HEK293 (cell line): Measurements from ENCODE around the gene VSIR.
A peak's percentile ranks its signal among the peaks of the same experiment; 100 is the strongest.

Experiments used
- CTCF ChIA-PET: fragments of 350-600 bp; formaldehyde crosslinking; extraction: SDS; loops from one replicate; lab custom pipeline; 2021; ENCODE audit warnings: antibody characterized with exemption; lab: Yijun Ruan, JAX
- POLR2A ChIA-PET: fragments of 300-600 bp; formaldehyde crosslinking; extraction: SDS; loops from one replicate; lab custom pipeline; 2020; ENCODE audit warnings: antibody characterized with exemption, inconsistent platforms; lab: Yijun Ruan, JAX
- H3K27ac ChIP-seq: fragments of 200-500 bp; sonication (Bioruptor generic); 2 replicates; pipeline ENCODE4 v1.5.1; 2014; ENCODE audit warnings: low read depth, low read length, control low read depth, inconsistent platforms; ENCODE audit errors: extremely low read depth
- H3K36me3 ChIP-seq, 2 experiments: fragments of 200-500 bp in 1 of 2; sonication (Bioruptor generic) in 1 of 2; 1 replicate in 1 of 2; 2 replicates in 1 of 2; pipeline ENCODE4 v1.5.1; 2014 to 2017; ENCODE audit warnings: inconsistent platforms in 2 of 2, low read length in 2 of 2; ENCODE audit not compliant: control insufficient read depth in 2 of 2, insufficient read depth in 1 of 2
- H3K4me1 ChIP-seq: fragments of 200-500 bp; sonication (Bioruptor generic); 2 replicates; pipeline ENCODE4 v1.5.1; 2014; ENCODE audit warnings: mild to moderate bottlenecking, low read length, inconsistent platforms; ENCODE audit not compliant: control insufficient read depth, insufficient read depth
- H3K4me3 ChIP-seq: 2 replicates; pipeline ENCODE4 v1.5.1; 2011; ENCODE audit warnings: low read depth, mild to moderate bottlenecking, control low read depth, low read length, moderate library complexity
- H3K9me3 ChIP-seq: fragments of 200-500 bp; sonication (Bioruptor generic); 2 replicates; pipeline ENCODE4 v1.5.1; 2014; ENCODE audit warnings: low read depth, low read length, inconsistent platforms; ENCODE audit not compliant: control insufficient read depth, insufficient read depth
- BCL11A ChIP-seq: fragments of 450-650 bp; formaldehyde crosslinking; IDR thresholded peaks from 2 replicates; pipeline ENCODE4 v1.5.1; 2016; ENCODE audit warnings: low read depth, missing biosample characterization, missing genetic modification characterization
- FEZF1 ChIP-seq: fragments of 450-650 bp; formaldehyde crosslinking; IDR thresholded peaks from 2 replicates; pipeline ENCODE4 v1.5.1; 2016; ENCODE audit warnings: missing biosample characterization, missing genetic modification characterization
- GFI1B ChIP-seq: fragments of 450-650 bp; formaldehyde crosslinking; IDR thresholded peaks from 2 replicates; pipeline ENCODE4 v1.5.1; 2016; ENCODE audit warnings: missing biosample characterization, missing genetic modification characterization
- HOXA7 ChIP-seq: sonication (generic); formaldehyde crosslinking; IDR thresholded peaks from 2 replicates; pipeline ENCODE4 v1.8.1; 2022; ENCODE audit warnings: missing genetic modification reagents, borderline replicate concordance
- IKZF3 ChIP-seq: fragments of 450-650 bp; IDR thresholded peaks from 2 replicates; pipeline ENCODE4 v1.5.0; 2018; ENCODE audit warnings: missing biosample characterization, mild to moderate bottlenecking, missing genetic modification characterization, moderate library complexity
- KLF17 ChIP-seq: fragments of 450-650 bp; formaldehyde crosslinking; IDR thresholded peaks from 2 replicates; pipeline ENCODE4 v1.5.1; 2016; ENCODE audit warnings: missing biosample characterization, missing genetic modification characterization
- SCRT1 ChIP-seq: fragments of 450-650 bp; formaldehyde crosslinking; IDR thresholded peaks from 2 replicates; pipeline ENCODE4 v1.5.1; 2016; ENCODE audit warnings: missing biosample characterization, missing genetic modification characterization, borderline replicate concordance
- SCRT2 ChIP-seq: fragments of 450-650 bp; formaldehyde crosslinking; IDR thresholded peaks from 2 replicates; pipeline ENCODE4 v1.5.1; 2016; ENCODE audit warnings: missing biosample characterization, missing genetic modification characterization
- SP2 ChIP-seq: fragments of 450-650 bp; formaldehyde crosslinking; IDR thresholded peaks from 2 replicates; pipeline ENCODE4 v1.5.1; 2016; ENCODE audit warnings: missing biosample characterization, missing genetic modification characterization
- YY2 ChIP-seq: fragments of 450-650 bp; formaldehyde crosslinking; IDR thresholded peaks from 2 replicates; pipeline ENCODE4 v1.5.1; 2016; ENCODE audit warnings: missing biosample characterization, missing genetic modification characterization
- ZBTB7A ChIP-seq: fragments of 450-650 bp; formaldehyde crosslinking; IDR thresholded peaks from 2 replicates; pipeline ENCODE4 v1.5.1; 2016; ENCODE audit warnings: low read depth, missing biosample characterization, missing genetic modification characterization
- ZNF18 ChIP-seq: fragments of 450-650 bp; formaldehyde crosslinking; IDR thresholded peaks from 2 replicates; pipeline ENCODE4 v1.5.1; 2016; ENCODE audit warnings: missing biosample characterization, missing genetic modification characterization
- ZNF214 ChIP-seq: fragments of 450-650 bp; formaldehyde crosslinking; IDR thresholded peaks from 2 replicates; pipeline ENCODE4 v1.5.1; 2017; ENCODE audit warnings: missing biosample characterization, mild to moderate bottlenecking, missing genetic modification characterization, borderline replicate concordance
- ZNF266 ChIP-seq: fragments of 450-650 bp; formaldehyde crosslinking; IDR thresholded peaks from 2 replicates; pipeline ENCODE4 v1.5.1; 2016; ENCODE audit warnings: missing biosample characterization, missing genetic modification characterization, low read depth
- ZNF341 ChIP-seq: fragments of 450-650 bp; formaldehyde crosslinking; IDR thresholded peaks from 2 replicates; pipeline ENCODE4; 2016; ENCODE audit warnings: low read depth, missing biosample characterization, missing genetic modification characterization
- ZNF514 ChIP-seq: fragments of 450-650 bp; formaldehyde crosslinking; IDR thresholded peaks from 2 replicates; pipeline ENCODE4 v1.5.1; 2016; ENCODE audit warnings: missing biosample characterization, missing genetic modification characterization
- ZNF544 ChIP-seq: fragments of 450-650 bp; formaldehyde crosslinking; IDR thresholded peaks from 2 replicates; pipeline ENCODE4 v1.5.0; 2017; ENCODE audit warnings: missing biosample characterization, missing genetic modification characterization
- ZNF626 ChIP-seq: fragments of 450-650 bp; sonication (Bioruptor Pico); formaldehyde crosslinking; IDR thresholded peaks from 2 replicates; pipeline ENCODE4 v1.5.1; 2018; ENCODE audit warnings: missing biosample characterization, missing genetic modification characterization, inconsistent platforms
- ZNF76 ChIP-seq: fragments of 450-650 bp; formaldehyde crosslinking; IDR thresholded peaks from 2 replicates; pipeline ENCODE4; 2016; ENCODE audit warnings: low read depth, missing biosample characterization, missing genetic modification characterization, borderline replicate concordance
- ZNF792 ChIP-seq: fragments of 450-650 bp; formaldehyde crosslinking; IDR thresholded peaks from 2 replicates; pipeline ENCODE4 v1.5.1; 2016; ENCODE audit warnings: missing biosample characterization, missing genetic modification characterization
- ZNF843 ChIP-seq: fragments of 450-650 bp; formaldehyde crosslinking; IDR thresholded peaks from 2 replicates; pipeline ENCODE4 v1.5.1; 2016; ENCODE audit warnings: missing biosample characterization, missing genetic modification characterization

The VSIR gene

GRCh38 chr10:71750124-71750841, 23.0 kb downstream of the VSIR start:
- ChIA-PET CTCF (no interaction called here), POLR2A (no interaction called here)
- Histone ChIP-seq H3K9me3 (no peaks in the 10 kb centered on the region), H3K36me3 (no peaks in the 10 kb centered on the region), H3K27ac (no peak overlapping the region), H3K4me1 (no peaks in the 10 kb centered on the region), H3K4me3 (no peak overlapping the region)
- TF ChIP-seq SCRT2 (tag by site-specific recombination) (peak; percentile 39; the same call in 1 of the 2 replicates), HOXA7 (CRISPR knock-in tag) (no peak), ZBTB7A (tag by site-specific recombination) (no peak), ZNF544 (tag by site-specific recombination) (no peak), ZNF626 (tag by site-specific recombination) (no peak)

GRCh38 chr10:71749396-71749795, 23.9 kb downstream of the VSIR start:
- Histone ChIP-seq H3K4me3 (no peak overlapping the region), H3K9me3 (no peaks in the 10 kb centered on the region), H3K36me3 (no peaks in the 10 kb centered on the region), H3K27ac (no peak overlapping the region), H3K4me1 (no peaks in the 10 kb centered on the region)
- TF ChIP-seq BCL11A: no peak
- no peak for TF ChIP-seq ZNF214
- no peak for TF ChIP-seq GFI1B (tag by site-specific recombination)
- TF ChIP-seq ZNF514 (tag by site-specific recombination): no peak
- no peak for TF ChIP-seq SP2
- no peak for TF ChIP-seq ZNF792 (tag by site-specific recombination)
- TF ChIP-seq ZNF843 (tag by site-specific recombination): no peak
- no peak for TF ChIP-seq KLF17 (tag by site-specific recombination)
- TF ChIP-seq ZNF76 (tag by site-specific recombination): no peak
- no peak for TF ChIP-seq ZNF18 (tag by site-specific recombination)
- TF ChIP-seq SCRT1 (tag by site-specific recombination): no peak
- TF ChIP-seq YY2 (tag by site-specific recombination): no peak
- no peak for TF ChIP-seq IKZF3 (tag by site-specific recombination)
- no peak for TF ChIP-seq FEZF1 (tag by site-specific recombination)
- POLR2A ChIA-PET: no interaction called here
- CTCF ChIA-PET: interaction anchor here (0.5 to 1.3 kb wide), 2 partner anchors 9 to 405 kb away, joined by 3 read pairs; no protein-coding TSS in a partner anchor

- no peak for TF ChIP-seq ZNF266 (tag by site-specific recombination)
- peak; percentile 80; the same call in 1 of the 2 replicates for TF ChIP-seq ZNF341 (tag by site-specific recombination)
- Histone ChIP-seq H3K4me3 (no peak overlapping the region), H3K9me3 (no peaks in the 10 kb centered on the region), H3K27ac (no peak overlapping the region), H3K36me3 (no peaks in the 10 kb centered on the region), H3K4me1 (no peaks in the 10 kb centered on the region)
- ChIA-PET POLR2A (no interaction called here), CTCF (interaction anchor here (0.5 to 1.3 kb wide), 2 partner anchors 9 to 404 kb away, joined by 3 read pairs; no protein-coding TSS in a partner anchor)
These were observed 24.6 kb downstream of the VSIR start for GRCh38 chr10:71748671-71749191.
